ENCODE data around the gene SIRPB2.
"Not testable (repeated sequence)": the region's sequence is repeated elsewhere in the genome, so short reads cannot be mapped to it uniquely, and the experiment has no call there.

The SIRPB2 gene

GRCh38 chr20:1499528-1500420 is 8.6 kb upstream of the SIRPB2 start:
- DNase-seq = no peak

- not testable (repeated sequence) for DNase-seq
These were observed 6.2 kb upstream of the SIRPB2 start for GRCh38 chr20:1497371-1497770.

- no peak for DNase-seq
These were observed 5.7 kb upstream of the SIRPB2 start for GRCh38 chr20:1496930-1497329.

GRCh38 chr20:1494436-1494835 is 3.2 kb upstream of the SIRPB2 start:
- DNase-seq = no peak

- no peak for DNase-seq
These were observed 2.3 kb upstream of the SIRPB2 start for GRCh38 chr20:1493536-1493935.

GRCh38 chr20:1491860-1492642 is 831 bp upstream of the SIRPB2 start:
- DNase-seq = no peak

- DNase-seq = no peak
These were observed 501 bp downstream of the SIRPB2 start for GRCh38 chr20:1490643-1491195.

GRCh38 chr20:1489764-1490436 is 1.3 kb downstream of the SIRPB2 start:
- DNase-seq = no peak

- DNase-seq = no peak
These were observed 1.9 kb downstream of the SIRPB2 start for GRCh38 chr20:1489325-1489724.

- DNase-seq = no peak
These were observed 4.7 kb downstream of the SIRPB2 start for GRCh38 chr20:1486566-1486965.

GRCh38 chr20:1484438-1485116 is 6.6 kb downstream of the SIRPB2 start:
- no peak for DNase-seq

GRCh38 chr20:1479831-1480595 is 11.2 kb downstream of the SIRPB2 start:
- no peak for DNase-seq

- no peak for DNase-seq
These were observed 12.7 kb downstream of the SIRPB2 start for GRCh38 chr20:1478566-1478965.

- no peak for DNase-seq
These were observed 13.2 kb downstream of the SIRPB2 start for GRCh38 chr20:1477896-1478490.

GRCh38 chr20:1474817-1475603 is 16.2 kb downstream of the SIRPB2 start:
- no peak for DNase-seq

- no peak for DNase-seq
These were observed 16.9 kb downstream of the SIRPB2 start for GRCh38 chr20:1474325-1474724.

GRCh38 chr20:1473246-1474220 is 17.7 kb downstream of the SIRPB2 start:
- DNase-seq = no peak

- DNase-seq = no peak
These were observed 18.5 kb downstream of the SIRPB2 start for GRCh38 chr20:1472556-1473245.

- no peak for DNase-seq
These were observed 20.0 kb downstream of the SIRPB2 start for GRCh38 chr20:1471242-1471641.
